Ascending aorta (tissue), 2 donors: ENCODE results near the gene NOS1AP. TPM values are rescaled to one million over a fixed set of nuclear protein-coding genes. Genes with fewer than 3 reads are reported as not detected.

ENCODE experiments used
- DNase-seq, 2 donors: peaks; one replicate each; pipeline ENCODE4 v3.0.0-alpha.2; 2019; ENCODE audit warnings: low spot score in 2 of 2
- H3K27ac ChIP-seq, 2 donors: fragments of 200-600 bp; sonication (generic); one replicate each; pipeline ENCODE4 v1.5.1; 2016 to 2017; ENCODE audit warnings: mild to moderate bottlenecking in 1 of 2
- H3K27me3 ChIP-seq: fragments of 200-600 bp; sonication (generic); one replicate; pipeline ENCODE4 v1.5.1; 2017
- H3K36me3 ChIP-seq, 2 donors: fragments of 200-600 bp; sonication (generic); one replicate each; pipeline ENCODE4 v1.5.1; 2016
- H3K4me1 ChIP-seq, 2 donors: fragments of 200-600 bp; sonication (generic); one replicate each; pipeline ENCODE4 v1.5.1; 2016 to 2017; ENCODE audit warnings: mild to moderate bottlenecking in 1 of 2
- H3K4me3 ChIP-seq, 2 donors: fragments of 200-600 bp; sonication (generic); one replicate each; pipeline ENCODE4 v1.5.1; 2016 to 2017; ENCODE audit warnings: mild to moderate bottlenecking in 1 of 2
- H3K9me3 ChIP-seq, 2 donors: fragments of 200-600 bp; sonication (generic); one replicate each; pipeline ENCODE4 v1.5.1; 2016
- intact Hi-C: fragments of 100-400 bp; cut with DNase I; formaldehyde crosslinking; loops from one replicate; pipeline ENCODE4 v1.15.1; 2023
- total RNA-seq: library from RNA; depleted of rRNA; stranded (reverse); fragments of >200 nt; gene quantifications from one replicate; pipeline ENCODE4 v1.1.0, GENCODE V29; 2016
- TF ChIP-seq, protein P1 (sequence below), 3 experiments: fragments of 200-600 bp in 2 of 3; fragments of 450-650 bp in 1 of 3; sonication (generic) in 2 of 3; IDR thresholded peaks; one replicate each; pipeline ENCODE4 v1.5.1; 2016 to 2019; ENCODE audit warnings: antibody characterized with exemption in 3 of 3, mild to moderate bottlenecking in 1 of 3, moderate library complexity in 1 of 3

Gene NOS1AP
- total RNA-seq, 1 donor from 2014 or later = 5.0 TPM

DNA sequence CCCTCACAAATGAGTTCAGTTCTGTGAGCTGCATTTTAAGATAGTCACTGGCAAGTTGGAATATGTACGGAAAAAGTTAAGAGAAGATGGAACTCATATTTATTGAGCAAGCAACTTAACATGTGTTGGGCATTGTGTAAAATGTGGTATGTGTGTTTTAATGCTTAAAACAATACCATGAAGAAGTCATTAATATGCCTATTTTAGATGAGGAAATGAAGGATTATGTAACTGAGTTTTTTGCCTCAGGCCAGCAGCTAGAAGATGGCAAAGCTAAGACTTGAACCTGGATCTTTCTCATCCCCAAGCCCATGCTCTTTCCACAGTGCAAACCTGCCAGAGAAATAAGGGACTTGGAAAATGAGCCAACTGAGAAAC is 258.3 kb downstream of the NOS1AP start:
- Histone ChIP-seq H3K36me3 (no peaks in the 10 kb centered on the region), H3K4me1 (peaks cover 0 to 6% of the 10 kb centered on the region in 2 donors), H3K4me3 (no peak overlapping the region), H3K27ac (no peak overlapping the region), H3K27me3 (no peaks in the 10 kb centered on the region), H3K9me3 (no peaks in the 10 kb centered on the region)
- intact Hi-C loops = no loop called here
- TF ChIP-seq, protein P1, sequence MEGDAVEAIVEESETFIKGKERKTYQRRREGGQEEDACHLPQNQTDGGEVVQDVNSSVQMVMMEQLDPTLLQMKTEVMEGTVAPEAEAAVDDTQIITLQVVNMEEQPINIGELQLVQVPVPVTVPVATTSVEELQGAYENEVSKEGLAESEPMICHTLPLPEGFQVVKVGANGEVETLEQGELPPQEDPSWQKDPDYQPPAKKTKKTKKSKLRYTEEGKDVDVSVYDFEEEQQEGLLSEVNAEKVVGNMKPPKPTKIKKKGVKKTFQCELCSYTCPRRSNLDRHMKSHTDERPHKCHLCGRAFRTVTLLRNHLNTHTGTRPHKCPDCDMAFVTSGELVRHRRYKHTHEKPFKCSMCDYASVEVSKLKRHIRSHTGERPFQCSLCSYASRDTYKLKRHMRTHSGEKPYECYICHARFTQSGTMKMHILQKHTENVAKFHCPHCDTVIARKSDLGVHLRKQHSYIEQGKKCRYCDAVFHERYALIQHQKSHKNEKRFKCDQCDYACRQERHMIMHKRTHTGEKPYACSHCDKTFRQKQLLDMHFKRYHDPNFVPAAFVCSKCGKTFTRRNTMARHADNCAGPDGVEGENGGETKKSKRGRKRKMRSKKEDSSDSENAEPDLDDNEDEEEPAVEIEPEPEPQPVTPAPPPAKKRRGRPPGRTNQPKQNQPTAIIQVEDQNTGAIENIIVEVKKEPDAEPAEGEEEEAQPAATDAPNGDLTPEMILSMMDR (IDR thresholded peaks at IDR 0.05) = no peak
- no peak for DNase-seq

DNA sequence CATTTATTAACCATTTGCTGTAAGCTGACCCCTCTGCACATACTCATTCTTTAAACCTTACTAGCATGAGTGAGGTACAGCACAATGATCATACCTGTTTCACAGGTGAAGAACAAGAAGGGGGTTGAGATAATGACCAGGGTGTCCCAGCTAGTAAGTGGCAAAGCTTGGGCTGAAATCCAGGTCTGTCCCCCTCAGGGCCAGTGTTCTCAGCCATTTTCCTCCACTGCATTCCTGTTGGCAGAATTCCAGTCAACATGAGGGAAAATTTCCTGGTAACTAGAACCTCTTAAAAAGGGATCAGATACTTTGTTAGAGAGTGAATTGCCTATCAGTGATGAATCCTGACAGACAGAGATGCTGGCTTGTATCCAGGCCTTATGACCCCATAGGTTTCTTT is 259.0 kb downstream of the NOS1AP start:
- Histone ChIP-seq H3K27ac (no peak overlapping the region), H3K36me3 (no peaks in the 10 kb centered on the region), H3K4me3 (no peak overlapping the region), H3K27me3 (no peaks in the 10 kb centered on the region), H3K4me1 (peaks cover 0 to 6% of the 10 kb centered on the region in 2 donors), H3K9me3 (no peaks in the 10 kb centered on the region)
- DNase-seq = no peak
- intact Hi-C loops = no loop called here
- TF ChIP-seq, protein P1 (IDR thresholded peaks at IDR 0.05) = no peak

DNA sequence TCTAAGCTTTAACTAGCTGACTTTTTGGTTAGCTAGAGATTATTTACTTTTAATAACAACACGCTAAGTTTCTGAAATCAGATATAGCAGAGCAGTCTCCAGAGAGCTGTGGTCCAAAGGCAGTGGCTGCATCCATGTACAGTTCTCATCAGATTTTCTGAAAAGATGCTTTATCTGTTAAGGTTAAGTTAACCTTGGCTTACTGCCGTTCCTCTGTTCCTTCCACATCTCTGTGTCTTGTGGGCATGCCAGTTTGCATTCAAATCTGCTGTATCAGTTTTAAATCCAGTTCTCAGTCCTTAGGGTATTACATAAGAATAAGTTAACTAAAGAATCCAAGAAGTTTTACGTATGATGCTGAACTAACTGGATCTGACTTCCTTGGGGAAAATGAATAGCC is 260.3 kb downstream of the NOS1AP start:
- TF ChIP-seq, protein P1 (IDR thresholded peaks at IDR 0.05) = no peak
- no peaks in the 10 kb centered on the region for H3K9me3 ChIP-seq
- intact Hi-C loops = no loop called here
- no peak overlapping the region for H3K4me3 ChIP-seq
- no peak for DNase-seq
- no peaks in the 10 kb centered on the region for H3K27me3 ChIP-seq
- no peak overlapping the region for H3K27ac ChIP-seq
- H3K36me3 ChIP-seq = no peaks in the 10 kb centered on the region
- H3K4me1 ChIP-seq = peaks cover 0 to 6% of the 10 kb centered on the region in 2 donors

DNA sequence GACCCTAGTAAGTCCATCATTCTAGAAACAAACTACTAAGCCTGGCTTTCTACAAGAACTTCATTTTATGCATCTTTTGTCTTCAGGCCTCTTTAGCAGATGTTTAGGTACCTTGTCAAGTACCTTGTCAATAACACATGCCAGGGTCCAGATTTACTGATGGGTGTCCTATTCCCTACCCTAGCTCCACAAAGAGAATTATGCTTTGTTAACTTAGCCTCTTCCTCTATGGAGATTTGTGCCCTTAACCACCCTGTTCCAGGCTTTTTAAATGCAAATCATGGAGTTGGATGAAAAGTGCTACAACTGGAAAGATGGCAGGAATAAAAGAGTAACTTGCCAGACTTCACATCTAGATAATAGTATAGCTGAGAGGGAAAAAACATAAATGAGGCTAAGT is 264.5 kb downstream of the NOS1AP start:
- Histone ChIP-seq H3K36me3 (no peaks in the 10 kb centered on the region), H3K9me3 (no peaks in the 10 kb centered on the region), H3K27me3 (no peaks in the 10 kb centered on the region), H3K4me1 (peaks cover 0 to 6% of the 10 kb centered on the region in 2 donors), H3K4me3 (no peak overlapping the region), H3K27ac (no peak overlapping the region)
- DNase-seq = no peak
- TF ChIP-seq, protein P1 (IDR thresholded peaks at IDR 0.05) = no peak
- intact Hi-C loops = no loop called here

DNA sequence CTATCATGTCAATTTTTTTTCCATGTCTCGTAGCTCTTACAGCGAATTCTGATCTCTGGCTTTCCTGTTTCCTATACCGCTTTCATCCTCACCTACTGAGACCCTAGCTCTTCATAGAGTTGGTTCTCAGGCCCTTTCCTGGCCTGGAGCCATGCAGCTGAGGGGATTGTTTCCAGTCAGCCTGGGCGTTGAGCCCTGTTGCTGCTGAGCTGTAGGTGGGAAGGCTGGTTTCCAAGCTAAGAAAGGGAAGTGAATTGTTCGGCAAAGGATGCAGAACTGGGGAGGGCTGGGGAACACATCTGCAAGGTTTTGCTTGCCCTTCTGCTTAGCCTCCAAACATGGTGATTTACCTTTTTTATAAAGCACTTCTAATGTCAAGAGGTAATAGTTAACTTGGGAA is 265.6 kb downstream of the NOS1AP start:
- TF ChIP-seq, protein P1 (IDR thresholded peaks at IDR 0.05) = no peak
- H3K27me3 ChIP-seq = no peaks in the 10 kb centered on the region

DNA sequence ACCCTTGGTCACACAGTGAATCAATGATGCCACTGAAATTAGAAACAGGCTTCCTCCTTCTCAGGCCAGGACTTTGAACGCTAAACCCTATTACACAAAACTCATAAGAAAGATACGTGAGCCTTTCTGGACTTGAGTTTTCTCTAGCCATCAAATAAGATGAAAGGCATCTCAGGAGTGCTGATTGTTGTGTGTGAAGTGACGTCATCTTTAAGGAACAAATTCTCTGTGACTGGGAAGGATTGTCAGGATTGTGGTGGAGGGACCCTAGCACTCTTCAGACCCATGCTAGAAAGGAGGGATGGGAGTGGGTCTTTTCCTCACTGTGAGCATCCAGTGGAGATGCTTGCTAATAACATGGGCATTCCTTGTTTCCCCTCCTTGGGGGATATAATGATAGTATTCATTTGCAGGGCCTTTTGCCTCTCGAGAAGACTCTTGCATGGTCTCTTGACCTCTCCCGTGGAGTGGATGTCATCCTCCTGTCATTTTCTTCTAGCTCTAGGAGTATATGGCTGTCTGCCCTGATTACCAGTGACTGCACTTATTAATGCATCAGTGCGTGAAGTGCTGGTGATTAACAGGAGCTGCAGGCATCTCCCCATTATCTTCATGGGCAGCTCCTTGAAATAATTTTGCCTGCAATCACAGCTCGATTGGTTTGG is 267.3 kb downstream of the NOS1AP start:
- no peaks in the 10 kb centered on the region for H3K36me3 ChIP-seq
- no peak overlapping the region for H3K4me3 ChIP-seq
- H3K4me1 ChIP-seq = no peaks in the 10 kb centered on the region
- H3K27me3 ChIP-seq = no peaks in the 10 kb centered on the region
- intact Hi-C loops = no loop called here
- no peak overlapping the region for H3K27ac ChIP-seq
- TF ChIP-seq, protein P1 (IDR thresholded peaks at IDR 0.05) = no peak
- no peaks in the 10 kb centered on the region for H3K9me3 ChIP-seq
- no peak for DNase-seq

More for the DNA sequence above, 265.6 kb downstream of the NOS1AP start:
- peaks cover 0 to 4% of the 10 kb centered on the region in 2 donors for H3K4me1 ChIP-seq
- DNase-seq = no peak
- no peak overlapping the region for H3K4me3 ChIP-seq
- H3K27ac ChIP-seq = no peak overlapping the region
- intact Hi-C loops = no loop called here
- H3K9me3 ChIP-seq = no peaks in the 10 kb centered on the region
- no peaks in the 10 kb centered on the region for H3K36me3 ChIP-seq
